Tibial nerve (tissue), 3 donors: Measurements from ENCODE around the gene GALNTL6.

Experiments
- CTCF ChIP-seq, 5 experiments: fragments of 200-600 bp in 3 of 5; fragments of 450-650 bp in 2 of 5; sonication (generic) in 3 of 5; IDR thresholded peaks; one replicate each; pipeline ENCODE4 v1.5.1; 2016 to 2019; ENCODE audit warnings: antibody characterized with exemption in 5 of 5, mild to moderate bottlenecking in 3 of 5, moderate library complexity in 2 of 5
- POLR2A ChIP-seq, 2 donors: fragments of 450-650 bp; IDR thresholded peaks; one replicate each; pipeline ENCODE4 v1.6.1; 2017; ENCODE audit warnings: antibody characterized with exemption in 2 of 2, mild to moderate bottlenecking in 2 of 2, moderate library complexity in 2 of 2

DNA sequence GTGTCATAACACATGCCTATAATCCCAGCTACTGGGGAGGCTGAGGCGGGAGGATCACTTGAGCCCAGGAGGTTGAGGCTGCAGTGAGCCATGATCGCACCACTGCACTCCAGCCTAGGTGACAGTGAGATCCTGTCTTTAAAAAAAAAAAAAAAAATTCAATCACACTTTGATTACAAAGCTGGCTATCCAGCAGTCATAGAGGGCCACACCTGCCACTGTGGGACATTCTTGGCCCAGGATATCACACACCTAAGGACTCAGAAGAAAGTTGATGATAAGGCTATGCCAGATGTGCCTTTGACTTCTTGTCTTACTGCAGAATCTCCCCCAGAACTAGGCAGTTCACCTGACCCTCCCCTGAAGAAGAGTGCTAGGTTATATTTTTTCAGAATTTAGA is 1232.9 kb downstream of the GALNTL6 start:
- TF ChIP-seq POLR2A (IDR thresholded peaks at IDR 0.05), result no peak
- TF ChIP-seq CTCF (IDR thresholded peaks at IDR 0.05), result no peak
